B cell (primary cell): ENCODE measurements around the gene LGALS7. TPM values are rescaled to one million over a fixed set of nuclear protein-coding genes. Genes with fewer than 3 reads are reported as not detected.

Experiments used
- ATAC-seq: fragments of 200-7000 bp; cut with Tn5 transposase; one replicate; pipeline ENCODE4 v1.10.0; 2021; ENCODE audit warnings: low read depth, mild to moderate bottlenecking, moderate number of reproducible peaks, moderate library complexity
- CTCF ChIA-PET: fragments of 350-600 bp; sonication (Branson Sonifier 250); formaldehyde crosslinking; loops from one replicate; lab custom pipeline; 2021; ENCODE audit warnings: antibody characterized with exemption, inconsistent platforms; lab: Charles Lee
- POLR2A ChIA-PET: fragments of 350-600 bp; sonication (Branson Sonifier 250); formaldehyde crosslinking; loops from one replicate; lab custom pipeline; 2021; ENCODE audit warnings: antibody characterized with exemption; lab: Charles Lee
- DNase-seq: peaks from one replicate; pipeline ENCODE4 v3.0.0; 2013
- H2AFZ ChIP-seq: 2 replicates; pipeline ENCODE4 v1.6.1; 2012; ENCODE audit warnings: mild to moderate bottlenecking, low read depth, low read length; ENCODE audit not compliant: insufficient read depth, poor library complexity, severe bottlenecking
- H3K27ac ChIP-seq, 2 donors: 1 replicate in 1 of 2; 2 replicates in 1 of 2; pipeline ENCODE4 v1.5.1; 2012 to 2013; ENCODE audit warnings: low read length in 2 of 2, mild to moderate bottlenecking in 2 of 2, moderate library complexity in 1 of 2
- H3K27me3 ChIP-seq, 4 experiments: fragments of 200-600 bp in 1 of 4; sonication (generic) in 1 of 4; replicated peaks in 1 of 4; 1 replicate in 2 of 4; 2 replicates in 2 of 4; pipeline versions ENCODE4 v1.6.1 to v1.7.0; 2013 to 2016; ENCODE audit warnings: low read length in 3 of 4, mild to moderate bottlenecking in 2 of 4, mixed read lengths in 1 of 4, moderate library complexity in 1 of 4; ENCODE audit not compliant: insufficient read depth in 4 of 4, control insufficient read depth in 3 of 4; ENCODE audit errors: control extremely low read depth in 1 of 4
- H3K36me3 ChIP-seq, 2 experiments: replicated peaks in 1 of 2; 1 replicate in 1 of 2; 2 replicates in 1 of 2; pipeline versions ENCODE4 v1.6.1 to v1.7.1; 2013; ENCODE audit warnings: low read length in 1 of 2; ENCODE audit not compliant: insufficient read depth in 2 of 2, control insufficient read depth in 1 of 2; ENCODE audit errors: control extremely low read depth in 1 of 2, extremely low read depth in 1 of 2
- H3K4me1 ChIP-seq, 2 donors: fragments of 200-600 bp in 1 of 2; sonication (generic) in 1 of 2; 1 replicate in 1 of 2; 2 replicates in 1 of 2; pipeline versions ENCODE4 v1.5.1 to v1.6.1; 2013 to 2017; ENCODE audit warnings: low read length in 2 of 2; ENCODE audit not compliant: control insufficient read depth in 2 of 2, insufficient read depth in 2 of 2
- H3K4me2 ChIP-seq: replicated peaks from 2 replicates; pipeline ENCODE3; 2012; ENCODE audit warnings: mild to moderate bottlenecking, low read depth, low read length; ENCODE audit not compliant: poor library complexity, severe bottlenecking
- H3K4me3 ChIP-seq, 5 experiments: fragments of 200-600 bp in 1 of 5; sonication (generic) in 1 of 5; 1 replicate in 3 of 5; 2 replicates in 2 of 5; pipeline versions ENCODE4 v1.5.1 to v1.7.0; 2011 to 2016; ENCODE audit warnings: low read length in 4 of 5, mild to moderate bottlenecking in 4 of 5, low read depth in 2 of 5, control low read depth in 1 of 5, moderate library complexity in 1 of 5; ENCODE audit not compliant: insufficient read depth in 1 of 5; ENCODE audit errors: control extremely low read depth in 1 of 5, extremely low read depth in 1 of 5
- H3K79me2 ChIP-seq: fragments of 200-600 bp; sonication (generic); one replicate; pipeline ENCODE4 v1.6.0; 2016; ENCODE audit warnings: low read length; ENCODE audit not compliant: control insufficient read depth, insufficient read depth
- H3K9ac ChIP-seq: fragments of 200-600 bp; sonication (generic); 2 replicates; pipeline ENCODE4 v1.6.1; 2017; ENCODE audit warnings: mild to moderate bottlenecking, low read length, moderate library complexity
- H3K9me3 ChIP-seq, 3 donors: one replicate each; pipeline versions ENCODE4 v1.6.1 to v1.7.1; 2013; ENCODE audit warnings: low read length in 2 of 3; ENCODE audit not compliant: control insufficient read depth in 2 of 3, insufficient read depth in 1 of 3; ENCODE audit errors: control extremely low read depth in 1 of 3
- H4K20me1 ChIP-seq: 2 replicates; pipeline ENCODE4 v1.6.0; 2012; ENCODE audit warnings: mild to moderate bottlenecking, low read length; ENCODE audit not compliant: insufficient read depth, control insufficient read depth, poor library complexity, severe bottlenecking
- H3K27ac Mint-ChIP-seq: one replicate; pipeline ENCODE4 v1.8.0; 2021; ENCODE audit warnings: mixed read lengths
- H3K27me3 Mint-ChIP-seq: one replicate; pipeline ENCODE4 v1.8.0; 2021; ENCODE audit warnings: mixed read lengths
- H3K4me1 Mint-ChIP-seq: one replicate; pipeline ENCODE4 v1.8.0; 2021; ENCODE audit warnings: mixed read lengths
- H3K4me3 Mint-ChIP-seq: one replicate; pipeline ENCODE4 v1.8.0; 2021; ENCODE audit warnings: mixed read lengths
- H3K9me3 Mint-ChIP-seq: one replicate; pipeline ENCODE4 v1.8.0; 2022; ENCODE audit warnings: mixed read lengths; ENCODE audit not compliant: insufficient read depth
- CTCF ChIP-seq: fragments of 200-600 bp; IDR thresholded peaks from one replicate; pipeline ENCODE4 v1.8.0; 2022; ENCODE audit warnings: antibody characterized with exemption, mild to moderate bottlenecking
- EZH2 ChIP-seq: IDR thresholded peaks from 2 replicates; pipeline ENCODE4 v1.6.1; 2012; ENCODE audit warnings: borderline replicate concordance, low read depth, mild to moderate bottlenecking, moderate library complexity, low read length; ENCODE audit not compliant: insufficient read depth, poor library complexity, severe bottlenecking
- WGBS: methylation state at CpG from one replicate; pipeline ENCODE4 v1.1.5; 2013; ENCODE audit warnings: missing lambda C conversion rate; ENCODE audit not compliant: insufficient coverage; 5-methylcytosine and 5-hydroxymethylcytosine counted together
- intact Hi-C: fragments of 100-400 bp; cut with micrococcal nuclease; formaldehyde crosslinking; loops from one replicate; pipeline ENCODE4 v1.10.0; 2022
- polyA plus RNA-seq: library from polyadenylated mRNA; depleted of rRNA; stranded (reverse); fragments of >200 nt; gene quantifications from 2 replicates; pipeline ENCODE4 v1.2.3, GENCODE V29; 2012
- total RNA-seq, 2 donors: library from RNA; stranded (reverse); fragments of 120-200 nt in 1 of 2; gene quantifications; 1 replicate in 1 of 2; 2 replicates in 1 of 2; pipeline versions ENCODE4 v1.2.3 to v1.2.4, GENCODE V29; 2013 to 2022

The LGALS7 gene
- total and polyA plus RNA-seq, 2 donors (not counting 1 experiment from before 2014, with no cell fraction given) = not detected

DNA sequence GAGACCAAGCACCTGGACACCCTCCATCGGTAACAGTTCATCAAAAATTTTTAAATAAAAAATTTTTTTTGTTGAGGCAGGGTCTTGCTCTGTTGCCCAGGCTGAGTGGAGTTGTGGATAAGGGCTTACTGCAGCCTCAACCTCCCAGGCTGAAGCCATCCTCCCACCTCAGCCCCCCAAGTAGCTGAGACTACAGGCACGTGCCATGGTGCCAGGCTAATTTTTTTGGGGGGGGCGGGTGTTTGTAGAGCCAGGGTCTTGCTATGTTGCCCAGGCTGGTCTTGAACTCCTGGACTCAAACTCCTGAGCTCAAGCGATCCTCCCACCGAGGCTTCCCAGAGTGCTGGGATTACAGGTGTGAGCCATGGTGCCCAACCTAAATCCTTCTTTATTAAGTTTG lies 20.4 kb upstream of the LGALS7 start:
- Histone ChIP-seq H3K36me3 (no peaks in the 10 kb centered on the region), H3K4me3 (no peak overlapping the region), H3K4me2 (no peak overlapping the region), H3K9ac (no peak overlapping the region), H3K27me3 (no peaks in the 10 kb centered on the region), H2AFZ (no peak overlapping the region), H3K79me2 (no peaks in the 10 kb centered on the region), H3K27ac (no peak overlapping the region), H3K4me1 (peaks cover 4 to 8% of the 10 kb centered on the region in 2 donors), H3K9me3 (no peaks in the 10 kb centered on the region), H4K20me1 (no peaks in the 10 kb centered on the region)
- H3K4me3 Mint-ChIP-seq = peak overlapping the region; percentile 81
- H3K27ac Mint-ChIP-seq = no peak overlapping the region
- CTCF ChIA-PET = interaction anchor here (1.3 to 1.8 kb wide), 3 partner anchors 24 to 106 kb away, joined by 3 to 7 read pairs (median 7); partner anchors contain the start of genes NFKBIB and SIRT2
- DNase-seq (no peak), ATAC-seq (no peak)
- intact Hi-C loops = loop anchor here (10.0 kb wide), 1 partner anchor 59 kb away; no protein-coding TSS in a partner anchor
- H3K9me3 Mint-ChIP-seq = no peaks in the 10 kb centered on the region
- TF ChIP-seq EZH2 (no peak), CTCF (no peak)
- peaks cover 4% of the 10 kb centered on the region for H3K4me1 Mint-ChIP-seq
- WGBS = no CpG with 5 or more reads among the region's 5 CpGs
- no peaks in the 10 kb centered on the region for H3K27me3 Mint-ChIP-seq
- POLR2A ChIA-PET = interaction anchor here (1.6 kb wide), 1 partner anchor 24 kb away, joined by 4 read pairs; no protein-coding TSS in a partner anchor

DNA sequence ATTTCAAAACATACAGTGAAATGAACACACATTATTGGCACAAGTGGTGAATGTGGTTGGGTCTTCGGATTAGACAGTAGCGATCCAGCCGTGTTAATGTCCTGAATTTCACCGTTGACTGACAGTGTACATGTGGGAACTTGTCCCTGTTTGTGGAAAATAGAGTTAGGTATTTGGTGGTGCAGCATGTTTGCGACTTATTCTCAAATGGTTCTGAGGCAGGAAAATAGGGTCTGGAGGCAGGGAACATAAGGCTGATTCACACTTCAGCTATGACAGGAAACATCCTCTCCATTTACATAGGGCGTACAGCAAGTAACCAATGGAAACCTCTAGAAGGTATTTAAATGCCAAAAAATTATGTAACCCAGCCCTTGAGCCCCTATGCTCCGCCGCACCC lies 19.9 kb upstream of the LGALS7 start:
- no peaks in the 10 kb centered on the region for H3K27me3 ChIP-seq
- no peaks in the 10 kb centered on the region for H3K9me3 Mint-ChIP-seq
- H3K27ac Mint-ChIP-seq = peak overlapping the region; percentile 85
- H3K4me1 Mint-ChIP-seq = peaks cover 4% of the 10 kb centered on the region
- no peaks in the 10 kb centered on the region for H3K36me3 ChIP-seq
- no peaks in the 10 kb centered on the region for H3K27me3 Mint-ChIP-seq
- POLR2A ChIA-PET = interaction anchor here (1.0 to 1.1 kb wide), 2 partner anchors 24 to 56 kb away, joined by 3 to 6 read pairs; partner anchors contain the start of gene HNRNPL
- no peak for DNase-seq
- no peaks in the 10 kb centered on the region for H3K79me2 ChIP-seq
- H3K9ac ChIP-seq = no peak overlapping the region
- TF ChIP-seq EZH2 (no peak), CTCF (no peak)
- H3K4me3 ChIP-seq = no peak overlapping the region
- H3K9me3 ChIP-seq = no peaks in the 10 kb centered on the region
- H2AFZ ChIP-seq = peak overlapping the region; percentile 89
- 97% methylated on average over 4 of the region's 8 CpGs for WGBS
- peaks cover 4 to 8% of the 10 kb centered on the region in 2 donors for H3K4me1 ChIP-seq
- no peak for ATAC-seq
- intact Hi-C loops = loop anchor here (10.0 kb wide), 1 partner anchor 58 kb away; no protein-coding TSS in a partner anchor
- CTCF ChIA-PET = interaction anchor here (0.7 to 1.8 kb wide), 6 partner anchors 24 to 388 kb away, joined by 3 to 8 read pairs (median 4); partner anchors contain the start of genes NFKBIB and SIRT2
- H3K27ac ChIP-seq = no peak overlapping the region
- peak overlapping the region; percentile 82 for H3K4me2 ChIP-seq
- no peaks in the 10 kb centered on the region for H4K20me1 ChIP-seq
- H3K4me3 Mint-ChIP-seq = peak overlapping the region; percentile 81
